OCI-LY3 (cell line): ENCODE measurements around the gene TRIM54.

ENCODE experiments used
- H2AFZ ChIP-seq: fragments of 200-600, 300-600 bp; shearing (Covaris generic); 2 replicates; pipeline ENCODE4 v1.6.0; 2014; ENCODE audit warnings: antibody characterized with exemption, low read depth, low read length
- H3K27ac ChIP-seq: fragments of 200-600, 300-600 bp; sonication (generic); 2 replicates; pipeline ENCODE4 v1.5.1; 2014; ENCODE audit warnings: mild to moderate bottlenecking, low read length, moderate library complexity, mixed read lengths
- H3K27me3 ChIP-seq: fragments of 200-600, 300-600 bp; sonication (generic); 2 replicates; pipeline ENCODE4 v1.6.1; 2014; ENCODE audit warnings: low read depth, low read length, mixed read lengths
- H3K36me3 ChIP-seq: fragments of 200-600, 300-600 bp; sonication (generic); replicated peaks from 2 replicates; pipeline ENCODE3; 2014; ENCODE audit warnings: low read depth, low read length, mixed read lengths
- H3K4me1 ChIP-seq: fragments of 300-600, 200-600 bp; sonication (generic); 2 replicates; pipeline ENCODE4 v1.6.1; 2014; ENCODE audit warnings: low read length, mixed read lengths
- H3K4me2 ChIP-seq: fragments of 200-600, 300-600 bp; sonication (generic); 2 replicates; pipeline ENCODE4 v1.6.1; 2014; ENCODE audit warnings: low read length, mixed read lengths
- H3K4me3 ChIP-seq: fragments of 300-600, 200-600 bp; sonication (generic); 2 replicates; pipeline ENCODE4 v1.5.1; 2014; ENCODE audit warnings: antibody characterized with exemption, mild to moderate bottlenecking, low read length, moderate library complexity
- H3K79me2 ChIP-seq: fragments of 300-600, 200-600 bp; shearing (Covaris generic); 2 replicates; pipeline ENCODE4 v1.6.1; 2014; ENCODE audit warnings: mild to moderate bottlenecking, low read length, mixed read lengths
- H3K9ac ChIP-seq: fragments of 300-600, 200-600 bp; shearing (Covaris generic); 2 replicates; pipeline ENCODE4 v1.6.0; 2014; ENCODE audit warnings: mild to moderate bottlenecking, low read length, moderate library complexity
- H3K9me3 ChIP-seq: fragments of 200-600, 300-600 bp; shearing (Covaris generic); 2 replicates; pipeline ENCODE4 v1.6.1; 2014; ENCODE audit warnings: low read length, mixed read lengths; ENCODE audit not compliant: insufficient read depth
- H4K20me1 ChIP-seq: fragments of 200-600, 300-600 bp; sonication (generic); 2 replicates; pipeline ENCODE4 v1.6.1; 2016; ENCODE audit warnings: low read length, mixed read lengths; ENCODE audit not compliant: insufficient read depth
- CTCF ChIP-seq: fragments of 200-600, 300-600 bp; sonication (generic); IDR thresholded peaks from 2 replicates; pipeline ENCODE4 v1.5.1; 2014; ENCODE audit warnings: antibody characterized with exemption, low read length, low read depth
- EZH2phosphoT487 ChIP-seq: fragments of 200-600 bp; shearing (Covaris generic); IDR thresholded peaks from 2 replicates; pipeline ENCODE4 v1.6.1; 2018; ENCODE audit warnings: antibody characterized with exemption, mixed run types, low read depth

TRIM54 gene

GRCh38 chr2:27309651-27310050 lies 27.4 kb downstream of the TRIM54 start:
- no peak overlapping the region for H3K27ac ChIP-seq
- no peaks in the 10 kb centered on the region for H3K27me3 ChIP-seq
- no peak overlapping the region for H3K9ac ChIP-seq
- H2AFZ ChIP-seq: no peak overlapping the region
- no peaks in the 10 kb centered on the region for H3K36me3 ChIP-seq
- H3K4me1 ChIP-seq: no peaks in the 10 kb centered on the region
- no peak overlapping the region for H3K4me3 ChIP-seq
- no peak overlapping the region for H3K4me2 ChIP-seq
- TF ChIP-seq EZH2phosphoT487 (no peak), CTCF (no peak)
- H3K9me3 ChIP-seq: no peaks in the 10 kb centered on the region
- no peaks in the 10 kb centered on the region for H3K79me2 ChIP-seq
- H4K20me1 ChIP-seq: no peaks in the 10 kb centered on the region

- TF ChIP-seq EZH2phosphoT487: no peak
- TF ChIP-seq CTCF: no peak
- Histone ChIP-seq H3K9ac (no peak overlapping the region), H3K4me2 (no peak overlapping the region), H3K79me2 (no peaks in the 10 kb centered on the region), H3K27me3 (no peaks in the 10 kb centered on the region), H3K36me3 (no peaks in the 10 kb centered on the region), H3K27ac (no peak overlapping the region), H4K20me1 (no peaks in the 10 kb centered on the region), H2AFZ (no peak overlapping the region), H3K9me3 (no peaks in the 10 kb centered on the region), H3K4me3 (no peak overlapping the region), H3K4me1 (no peaks in the 10 kb centered on the region)
Measured at GRCh38 chr2:27312152-27312551, 29.9 kb downstream of the TRIM54 start.

GRCh38 chr2:27313882-27314645 lies 31.8 kb downstream of the TRIM54 start:
- no peak overlapping the region for H2AFZ ChIP-seq
- no peak for TF ChIP-seq CTCF
- no peak for TF ChIP-seq EZH2phosphoT487
- H3K4me2 ChIP-seq: no peak overlapping the region
- no peaks in the 10 kb centered on the region for H3K27me3 ChIP-seq
- no peak overlapping the region for H3K9ac ChIP-seq
- no peaks in the 10 kb centered on the region for H3K79me2 ChIP-seq
- H3K27ac ChIP-seq: no peak overlapping the region
- no peak overlapping the region for H3K4me3 ChIP-seq
- H3K36me3 ChIP-seq: no peaks in the 10 kb centered on the region
- no peaks in the 10 kb centered on the region for H4K20me1 ChIP-seq
- no peaks in the 10 kb centered on the region for H3K9me3 ChIP-seq
- H3K4me1 ChIP-seq: no peaks in the 10 kb centered on the region

GRCh38 chr2:27314709-27315108 lies 32.5 kb downstream of the TRIM54 start:
- Histone ChIP-seq H3K4me1 (no peaks in the 10 kb centered on the region), H3K4me2 (no peak overlapping the region), H3K27ac (no peak overlapping the region), H3K9ac (no peak overlapping the region), H3K27me3 (no peaks in the 10 kb centered on the region), H3K79me2 (no peaks in the 10 kb centered on the region), H3K9me3 (no peaks in the 10 kb centered on the region), H2AFZ (no peak overlapping the region), H4K20me1 (no peaks in the 10 kb centered on the region), H3K4me3 (no peak overlapping the region), H3K36me3 (no peaks in the 10 kb centered on the region)
- no peak for TF ChIP-seq EZH2phosphoT487
- no peak for TF ChIP-seq CTCF
